HL-60/S4 treated with retinoic acid at 250 ng/mL for 4 days and 3 days (cell line): Measurements from ENCODE around the gene FBXW12.
"Not testable (repeated sequence)": the region's sequence is repeated elsewhere in the genome, so short reads cannot be mapped to it uniquely, and the experiment has no call there.

Experiments used
- in situ Hi-C: fragments of 300-500 bp; cut with MboI; formaldehyde crosslinking; loops from 2 replicates; pipeline ENCODE4 v1.7.0; 2022; ENCODE audit warnings: low sequenced_read_pairs

FBXW12 gene

GRCh38 chr3:48372377-48372770 lies 355 bp downstream of the FBXW12 start:
- in situ Hi-C loops, result no loop called here

DNA sequence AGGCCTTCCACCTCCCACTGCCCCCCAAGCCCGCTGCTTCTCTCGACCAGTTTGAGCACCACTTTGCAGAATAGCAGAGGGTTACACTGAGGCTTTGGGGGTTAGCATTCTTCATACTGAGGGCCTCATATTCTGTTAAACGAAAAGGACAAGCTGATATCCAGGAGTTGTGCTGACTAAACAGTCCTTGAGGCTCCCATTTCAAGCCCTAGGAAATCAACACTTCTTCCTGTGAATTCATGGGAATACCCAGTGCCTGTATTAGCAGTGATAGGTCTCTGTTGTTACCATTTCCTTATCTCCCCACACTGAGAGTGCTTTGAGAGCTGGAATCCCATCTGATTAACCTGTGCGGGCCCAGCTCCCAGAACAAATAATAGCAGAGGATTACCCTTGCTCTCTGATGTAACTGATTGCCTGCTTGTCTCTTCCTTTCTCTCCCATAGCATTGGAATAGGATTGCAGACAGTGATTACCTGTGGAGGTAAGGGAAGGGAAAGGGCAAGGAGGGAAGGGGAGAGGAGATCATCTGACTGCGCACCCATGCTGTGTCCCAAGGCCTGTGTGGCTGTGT lies 930 bp downstream of the FBXW12 start:
- in situ Hi-C loops, result no loop called here

- in situ Hi-C loops, result no loop called here
These were observed 15.6 kb downstream of the FBXW12 start for GRCh38 chr3:48387634-48388033.

DNA sequence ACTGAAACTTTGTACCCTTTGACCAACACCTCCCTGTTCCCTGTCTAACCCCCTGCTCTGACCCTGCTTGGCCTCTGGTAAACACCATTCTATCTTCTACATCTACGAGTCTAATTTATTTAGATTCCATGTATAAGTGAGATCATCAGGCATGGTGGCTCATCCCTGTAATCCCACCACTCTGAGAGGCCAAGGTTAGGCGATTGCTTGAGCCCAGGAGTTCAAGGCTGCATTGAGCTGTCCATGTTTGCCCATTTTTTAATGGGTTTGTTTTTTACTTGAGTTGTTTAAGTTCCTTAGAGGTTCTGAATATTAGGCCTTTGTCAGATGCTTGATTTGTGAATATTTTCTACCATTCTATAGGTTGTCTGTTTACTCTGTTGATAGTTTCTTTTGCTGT lies 16.9 kb downstream of the FBXW12 start:
- in situ Hi-C loops, result no loop called here

- in situ Hi-C loops, result no loop called here
These were observed 22.4 kb downstream of the FBXW12 start for GRCh38 chr3:48394391-48394790.

- in situ Hi-C loops, result no loop called here
These were observed 23.7 kb downstream of the FBXW12 start for GRCh38 chr3:48395714-48396113.

DNA sequence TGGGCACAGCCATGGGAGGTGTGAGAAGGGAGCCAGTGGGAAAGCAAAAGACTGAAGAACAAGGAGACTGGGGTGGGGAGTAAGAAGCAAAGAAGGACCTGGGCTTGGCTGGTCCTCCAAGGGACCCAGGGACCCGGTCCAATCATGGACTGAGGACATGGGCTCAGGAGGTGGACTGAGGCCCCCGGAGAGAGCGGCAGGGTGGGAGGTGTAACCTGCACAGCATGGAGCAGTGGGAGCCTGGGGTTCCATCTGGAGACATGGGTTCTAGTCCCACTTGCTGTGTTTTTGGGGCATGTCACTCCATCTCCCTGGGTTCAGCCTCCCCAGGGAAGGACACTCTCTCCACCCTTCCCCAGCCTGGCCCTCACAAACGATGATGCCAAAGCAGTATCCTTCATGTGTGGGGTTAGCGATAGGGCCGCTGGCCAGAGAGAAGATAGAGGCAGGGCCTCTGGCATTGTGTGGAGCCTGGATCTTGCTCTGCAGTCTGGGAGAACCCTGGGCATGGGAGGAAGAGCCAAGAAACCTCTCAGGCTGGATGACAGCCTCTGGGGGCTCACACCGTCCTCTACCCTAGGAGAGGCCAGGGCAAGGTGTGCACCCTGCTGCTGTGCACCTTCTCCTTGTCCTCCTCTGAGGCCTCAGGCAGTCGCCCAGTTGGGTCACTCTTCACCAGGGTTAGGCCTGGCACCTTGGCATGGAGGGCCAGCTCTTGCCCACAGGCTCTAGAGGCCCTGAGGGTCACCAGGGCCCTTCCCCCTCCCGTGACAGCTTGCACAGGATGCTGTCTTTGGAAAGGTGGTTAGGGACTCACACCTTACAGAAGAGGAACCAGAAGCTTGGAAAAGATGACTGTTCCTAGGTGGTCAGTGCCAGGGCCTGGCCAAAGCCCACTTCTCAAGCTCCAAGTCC lies 26.0 kb downstream of the FBXW12 start:
- in situ Hi-C loops, result no loop called here

- in situ Hi-C loops, result no loop called here
These were observed 26.8 kb downstream of the FBXW12 start for GRCh38 chr3:48398701-48399386.

- in situ Hi-C loops, result no loop called here
These were observed 27.6 kb downstream of the FBXW12 start for GRCh38 chr3:48399387-48400172.

GRCh38 chr3:48400824-48401433 lies 28.9 kb downstream of the FBXW12 start:
- in situ Hi-C loops, result no loop called here

DNA sequence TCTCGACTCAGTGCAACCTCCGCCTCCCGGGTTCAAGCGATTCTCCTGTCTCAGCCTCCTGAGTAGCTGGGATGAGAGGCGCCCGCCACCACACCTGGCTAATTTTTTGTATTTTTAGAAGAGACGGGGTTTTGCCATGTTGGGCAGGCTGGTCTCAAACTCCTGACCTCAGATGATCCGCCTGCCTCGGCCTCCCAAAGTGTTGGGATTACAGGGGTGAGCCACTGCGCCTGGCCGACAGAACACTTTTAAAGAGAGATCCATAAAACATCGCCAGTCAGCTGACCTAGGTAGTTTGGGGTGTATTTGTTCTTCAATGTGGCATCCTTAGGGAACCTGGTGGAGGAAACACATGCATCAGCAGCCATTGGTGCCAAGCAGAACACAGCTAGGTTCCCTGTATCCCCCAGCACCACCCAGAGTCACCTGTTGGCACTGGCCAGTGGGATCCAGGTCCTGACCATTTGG lies 29.4 kb downstream of the FBXW12 start:
- in situ Hi-C loops, result not testable (repeated sequence)

- in situ Hi-C loops, result no loop called here
These were observed 30.3 kb downstream of the FBXW12 start for GRCh38 chr3:48402281-48402732.

DNA sequence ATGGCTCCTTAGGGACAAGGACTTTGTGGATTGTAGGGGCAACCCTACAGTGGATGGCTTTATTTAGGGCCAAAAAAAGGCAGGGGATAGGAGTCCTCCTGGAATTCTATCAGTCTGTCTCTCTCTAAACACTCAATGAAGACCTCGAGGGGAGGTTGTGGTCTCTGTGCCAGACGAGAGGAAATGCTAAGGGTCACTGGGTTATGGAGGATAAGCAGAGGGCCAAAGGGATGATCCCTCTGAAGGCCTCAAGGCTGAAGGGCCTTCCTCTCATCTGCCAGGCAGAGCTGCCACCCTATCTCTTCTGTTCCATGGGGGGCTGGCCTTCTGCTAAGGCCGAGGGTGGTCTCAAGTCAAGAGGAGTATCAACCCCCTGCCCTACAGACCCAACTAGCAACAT lies 30.9 kb downstream of the FBXW12 start:
- in situ Hi-C loops, result no loop called here

DNA sequence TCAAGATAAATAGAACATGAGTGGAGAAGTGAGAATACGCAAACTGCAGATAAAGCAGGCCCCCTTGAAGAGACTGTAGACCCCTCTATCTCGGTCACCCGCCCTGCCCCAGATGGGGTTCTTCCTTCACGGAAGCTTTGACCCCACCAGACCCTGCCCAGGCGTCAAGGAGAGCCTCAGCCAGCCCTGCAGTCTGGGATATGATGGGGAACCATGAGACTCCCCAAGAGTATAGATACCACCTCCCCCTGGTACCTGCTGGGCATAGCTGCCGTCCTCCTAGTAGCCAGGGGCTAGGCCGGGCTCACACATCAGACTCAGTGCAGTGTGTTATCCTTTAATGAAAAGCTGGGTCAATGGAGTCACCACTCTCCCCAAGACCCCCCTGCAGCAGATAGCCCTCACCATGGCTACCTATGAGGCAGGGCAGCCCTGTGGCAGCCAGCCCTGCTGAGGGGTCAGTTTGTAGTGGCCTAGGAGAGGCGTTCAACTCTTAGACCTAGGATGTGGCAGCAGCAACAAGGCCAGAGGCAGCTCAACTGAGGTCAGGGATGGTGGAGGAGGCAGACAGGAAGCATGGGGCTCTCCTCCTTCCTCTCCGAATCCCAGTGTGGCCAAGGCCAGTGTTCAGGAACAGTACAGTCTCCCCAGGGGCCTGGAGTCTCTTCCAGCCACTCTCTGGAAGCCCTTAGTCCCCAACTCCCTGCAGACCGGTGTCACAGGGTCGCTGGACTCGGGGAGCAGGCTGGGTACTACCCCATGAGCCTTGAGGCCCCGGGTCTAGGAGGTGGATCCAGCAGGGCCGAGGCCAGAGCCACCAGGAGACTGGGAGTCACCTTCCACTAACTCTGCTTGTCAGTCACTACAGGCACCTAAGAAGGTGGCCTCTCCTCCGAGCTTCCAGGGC lies 31.8 kb downstream of the FBXW12 start:
- in situ Hi-C loops, result no loop called here

DNA sequence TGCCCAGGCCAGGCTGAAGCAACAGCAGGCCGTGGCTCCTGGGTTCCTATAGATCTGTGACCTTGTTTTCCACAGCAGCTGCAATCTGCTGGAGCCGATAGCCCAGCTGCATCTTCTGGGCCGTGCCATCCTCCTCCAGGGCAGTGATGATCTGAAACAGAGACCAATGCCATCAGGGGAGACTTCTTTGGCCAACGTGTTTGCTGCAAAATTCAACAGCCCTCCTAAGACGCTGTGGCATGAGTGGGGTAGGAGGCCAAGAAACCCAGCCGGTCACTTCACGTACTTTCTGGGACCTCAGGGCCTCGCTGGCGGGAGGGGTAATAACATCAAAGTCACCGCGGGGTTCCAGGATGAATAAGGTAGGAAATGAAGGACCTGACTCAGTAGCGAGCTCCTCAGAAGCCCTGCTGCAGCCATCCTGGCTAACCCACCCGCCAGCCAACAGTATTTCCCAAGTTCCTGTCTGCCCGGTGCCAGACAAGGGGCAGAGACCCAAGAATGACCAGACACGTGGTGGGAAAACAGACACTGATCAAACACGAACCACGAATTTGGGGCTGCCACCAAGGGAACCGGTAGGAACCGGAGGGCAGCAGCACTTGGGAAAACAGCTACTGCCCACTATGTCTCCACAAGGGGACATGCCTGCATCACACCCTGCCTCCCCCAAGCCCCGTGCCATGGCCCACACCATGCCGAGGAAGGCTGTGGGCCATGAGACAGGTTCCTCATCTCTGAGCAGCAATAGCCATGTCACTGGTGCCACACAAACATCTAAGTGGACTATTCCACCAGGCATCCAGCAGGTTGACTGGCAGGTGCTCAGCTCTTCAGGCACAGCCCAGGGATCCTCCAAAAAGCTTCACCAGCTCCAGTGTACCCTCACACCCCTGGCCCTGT lies 32.7 kb downstream of the FBXW12 start:
- in situ Hi-C loops, result no loop called here

GRCh38 chr3:48405343-48405881 lies 33.4 kb downstream of the FBXW12 start:
- in situ Hi-C loops, result no loop called here

DNA sequence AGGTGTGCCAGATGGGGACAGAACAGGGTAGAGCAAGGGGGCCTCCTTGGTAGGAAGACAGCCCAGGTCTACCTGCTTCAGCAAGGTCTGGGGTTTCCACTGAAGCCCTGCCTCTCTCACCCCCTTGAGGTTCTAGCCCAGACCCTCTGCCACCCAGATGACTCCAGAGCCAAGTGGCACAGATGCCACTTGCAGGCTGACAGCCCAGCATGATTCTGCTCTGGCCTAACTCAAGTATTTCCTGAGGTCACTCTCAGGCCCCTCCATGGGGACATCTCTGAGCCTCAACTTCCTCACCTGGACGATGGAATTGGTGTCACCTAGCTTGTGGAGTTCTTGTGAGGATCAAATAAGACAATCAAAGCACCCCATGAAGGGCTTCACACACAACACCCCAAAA lies 34.0 kb downstream of the FBXW12 start:
- in situ Hi-C loops, result no loop called here
